Natural killer cell treated with Interleukin-12 subunit alpha and Interleukin-12 subunit beta and Interleukin-15 and Interleukin-18, amount 100 ng/mL, for 72 hours (primary cell): ENCODE data around the gene WSB1. TPM values are rescaled to one million over a fixed set of nuclear protein-coding genes. Genes with fewer than 3 reads are reported as not detected.
"Not testable (repeated sequence)": the region's sequence is repeated elsewhere in the genome, so short reads cannot be mapped to it uniquely, and the experiment has no call there.

Experiments
- ATAC-seq, 2 donors: fragments of 150-1000 bp; cut with Tn5 transposase in 1 of 2; sonication (Bioruptor Pico), chemical (Tn5 transposase) in 1 of 2; 2 replicates each; pipeline ENCODE4 v1.10.0; 2021
- DNase-seq: peaks from one replicate; pipeline ENCODE4 v3.0.0; 2022; ENCODE audit warnings: low spot score
- H3K27ac Mint-ChIP-seq, 2 donors: 1 replicate in 1 of 2; 2 replicates in 1 of 2; pipeline ENCODE4 v1.8.0; 2022; ENCODE audit warnings: mixed read lengths in 2 of 2, mild to moderate bottlenecking in 1 of 2, moderate library complexity in 1 of 2
- H3K27me3 Mint-ChIP-seq, 2 donors: 1 replicate in 1 of 2; 2 replicates in 1 of 2; pipeline ENCODE4 v1.8.0; 2022; ENCODE audit warnings: mixed read lengths in 2 of 2
- H3K36me3 Mint-ChIP-seq: one replicate; pipeline ENCODE4 v1.8.0; 2022; ENCODE audit warnings: mixed read lengths
- H3K4me1 Mint-ChIP-seq, 2 donors: 1 replicate in 1 of 2; 2 replicates in 1 of 2; pipeline ENCODE4 v1.8.0; 2022; ENCODE audit warnings: low read depth in 2 of 2, mixed read lengths in 2 of 2, mild to moderate bottlenecking in 1 of 2
- H3K4me3 Mint-ChIP-seq: one replicate; pipeline ENCODE4 v1.8.0; 2022; ENCODE audit warnings: mixed read lengths
- H3K9me3 Mint-ChIP-seq: 2 replicates; pipeline ENCODE4 v1.8.0; 2022; ENCODE audit warnings: mixed read lengths
- total RNA-seq, 2 donors: library from RNA; stranded (reverse); gene quantifications; one replicate each; pipeline ENCODE4 v1.2.3, GENCODE V29; 2022

Gene WSB1
- total RNA-seq, 2 donors from 2014 or later = 129 to 174 TPM

GRCh38 chr17:27264068-27264812 lies 29.7 kb upstream of the WSB1 start:
- Mint-ChIP-seq H3K36me3 (no peaks in the 10 kb centered on the region), H3K27ac (no peak overlapping the region), H3K9me3 (no peaks in the 10 kb centered on the region), H3K27me3 (peaks cover 8 to 26% of the 10 kb centered on the region in 2 donors), H3K4me1 (no peaks in the 10 kb centered on the region), H3K4me3 (no peak overlapping the region)
- no peak for DNase-seq
- ATAC-seq = no peak

DNA sequence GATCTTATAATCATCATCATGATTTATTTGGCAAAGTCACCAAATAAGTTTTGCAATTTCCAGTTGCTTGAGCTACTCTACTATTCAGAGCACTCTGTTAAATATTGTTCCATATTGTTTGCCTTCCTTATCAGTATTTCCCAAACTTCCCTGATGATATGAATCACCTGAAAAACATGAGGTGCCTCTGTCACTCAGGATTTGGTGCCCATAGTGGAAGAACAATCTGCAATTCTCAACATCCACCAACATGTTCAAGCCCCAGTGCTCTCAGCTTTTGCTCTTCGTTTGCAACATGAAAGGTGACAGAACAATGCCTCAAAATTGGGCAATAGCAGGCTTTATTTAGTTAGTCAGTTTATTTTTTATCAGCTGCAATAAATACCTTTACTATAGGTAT lies 28.6 kb upstream of the WSB1 start:
- ATAC-seq = no peak
- H3K4me3 Mint-ChIP-seq = no peak overlapping the region
- H3K27ac Mint-ChIP-seq = no peak overlapping the region
- H3K36me3 Mint-ChIP-seq = no peaks in the 10 kb centered on the region
- no peak for DNase-seq
- no peaks in the 10 kb centered on the region for H3K4me1 Mint-ChIP-seq
- no peaks in the 10 kb centered on the region for H3K9me3 Mint-ChIP-seq
- H3K27me3 Mint-ChIP-seq = peaks cover 8 to 33% of the 10 kb centered on the region in 2 donors

- H3K9me3 Mint-ChIP-seq = no peaks in the 10 kb centered on the region
- H3K4me1 Mint-ChIP-seq = no peaks in the 10 kb centered on the region
- no peaks in the 10 kb centered on the region for H3K36me3 Mint-ChIP-seq
- H3K4me3 Mint-ChIP-seq = no peak overlapping the region
- DNase-seq (no peak), ATAC-seq (no peak)
- H3K27me3 Mint-ChIP-seq = peaks cover 6 to 29% of the 10 kb centered on the region in 2 donors
- no peak overlapping the region for H3K27ac Mint-ChIP-seq
Observed at GRCh38 chr17:27266228-27266627, 27.7 kb upstream of the WSB1 start.

- H3K27me3 Mint-ChIP-seq = peaks cover 6 to 20% of the 10 kb centered on the region in 2 donors
- no peaks in the 10 kb centered on the region for H3K9me3 Mint-ChIP-seq
- ATAC-seq (no peak), DNase-seq (no peak)
- H3K27ac Mint-ChIP-seq = no peak overlapping the region
- H3K4me3 Mint-ChIP-seq = no peak overlapping the region
- no peaks in the 10 kb centered on the region for H3K36me3 Mint-ChIP-seq
- H3K4me1 Mint-ChIP-seq = no peaks in the 10 kb centered on the region
Observed at GRCh38 chr17:27268394-27269085, 25.4 kb upstream of the WSB1 start.

DNA sequence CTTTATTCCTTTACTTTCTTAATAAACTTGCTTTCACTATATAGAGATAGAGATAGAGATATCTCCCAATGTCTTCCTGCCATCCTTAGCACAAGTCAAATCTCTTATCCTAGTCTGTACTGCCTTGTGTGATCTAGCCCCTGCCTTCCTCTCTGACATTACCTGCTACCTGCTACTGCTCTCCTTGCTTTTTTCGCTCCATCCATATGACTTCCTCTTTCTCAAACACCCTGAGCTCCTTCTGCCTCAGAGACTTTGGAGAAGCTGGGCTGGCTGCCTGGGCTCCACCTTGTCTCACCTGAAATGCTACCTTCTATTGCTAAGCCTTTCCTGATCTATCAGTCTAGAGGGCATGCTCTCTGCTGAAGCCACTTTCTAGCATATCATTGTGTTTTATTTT lies 24.7 kb upstream of the WSB1 start:
- no peak overlapping the region for H3K4me3 Mint-ChIP-seq
- H3K27ac Mint-ChIP-seq = no peak overlapping the region
- no peaks in the 10 kb centered on the region for H3K9me3 Mint-ChIP-seq
- no peaks in the 10 kb centered on the region for H3K36me3 Mint-ChIP-seq
- DNase-seq (no peak), ATAC-seq (no peak)
- peaks cover 6 to 20% of the 10 kb centered on the region in 2 donors for H3K27me3 Mint-ChIP-seq
- H3K4me1 Mint-ChIP-seq = no peaks in the 10 kb centered on the region

- H3K27me3 Mint-ChIP-seq = peaks cover 6 to 20% of the 10 kb centered on the region in 2 donors
- H3K36me3 Mint-ChIP-seq = no peaks in the 10 kb centered on the region
- H3K4me3 Mint-ChIP-seq = no peak overlapping the region
- ATAC-seq = no peak
- H3K4me1 Mint-ChIP-seq = peaks cover 0 to 2% of the 10 kb centered on the region in 2 donors
- DNase-seq = no peak
- H3K27ac Mint-ChIP-seq = no peak overlapping the region
- H3K9me3 Mint-ChIP-seq = no peaks in the 10 kb centered on the region
Observed at GRCh38 chr17:27269974-27270373, 23.9 kb upstream of the WSB1 start.

GRCh38 chr17:27276653-27277156 lies 17.2 kb upstream of the WSB1 start:
- Mint-ChIP-seq H3K27ac (no peak overlapping the region), H3K9me3 (no peaks in the 10 kb centered on the region), H3K36me3 (no peaks in the 10 kb centered on the region), H3K4me1 (peaks cover 0 to 6% of the 10 kb centered on the region in 2 donors), H3K4me3 (no peak overlapping the region), H3K27me3 (no peaks in the 10 kb centered on the region)
- ATAC-seq = no peak
- DNase-seq = no peak

DNA sequence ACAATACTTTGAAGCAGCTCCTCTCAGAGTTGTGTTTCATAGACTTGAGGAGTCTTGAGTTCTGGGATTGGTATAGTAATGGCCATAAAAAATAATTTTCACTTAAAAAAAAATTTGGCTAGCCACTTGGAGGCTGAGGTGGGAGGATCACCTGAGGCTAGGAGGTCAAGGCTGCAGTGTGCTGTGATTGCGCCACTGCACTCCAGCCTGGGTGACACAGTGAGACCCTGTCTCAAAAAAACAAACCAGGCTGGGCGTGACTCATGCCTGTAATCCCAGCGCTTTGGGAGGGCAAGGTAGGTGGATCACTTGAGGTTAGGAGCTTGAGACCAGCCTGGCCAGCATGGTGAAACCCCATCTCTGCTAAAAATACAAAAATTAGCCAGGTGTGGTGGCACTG lies 14.8 kb upstream of the WSB1 start:
- H3K27ac Mint-ChIP-seq, DNase-seq, ATAC-seq, H3K36me3 Mint-ChIP-seq, H3K4me3 Mint-ChIP-seq, H3K4me1 Mint-ChIP-seq, H3K9me3 Mint-ChIP-seq, H3K27me3 Mint-ChIP-seq: not testable (repeated sequence)

DNA sequence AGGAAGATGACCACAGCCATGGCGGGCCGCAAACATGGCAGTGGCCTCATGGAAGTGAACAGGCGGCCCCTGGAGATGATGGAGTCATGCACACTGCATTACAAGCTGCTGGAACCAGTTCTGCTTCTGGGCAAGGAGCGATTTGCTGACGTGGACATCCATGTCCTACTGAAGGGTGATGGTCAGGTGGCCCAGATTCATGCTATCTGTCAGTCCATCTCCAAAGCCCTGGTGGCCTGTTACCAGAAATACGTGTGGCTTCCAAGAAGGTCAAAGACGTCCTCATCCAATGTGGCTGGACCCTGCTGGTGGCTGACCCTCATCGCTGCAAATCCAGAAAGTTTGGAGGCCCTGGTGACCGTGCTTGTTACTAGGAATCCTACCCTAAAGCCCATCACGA lies 13.4 kb upstream of the WSB1 start:
- no peak for ATAC-seq
- Mint-ChIP-seq H3K4me1 (peaks cover 0 to 11% of the 10 kb centered on the region in 2 donors), H3K27ac (no peak overlapping the region), H3K27me3 (no peaks in the 10 kb centered on the region), H3K4me3 (no peak overlapping the region), H3K9me3 (no peaks in the 10 kb centered on the region), H3K36me3 (no peaks in the 10 kb centered on the region)
- no peak for DNase-seq

- no peak overlapping the region for H3K4me3 Mint-ChIP-seq
- no peaks in the 10 kb centered on the region for H3K27me3 Mint-ChIP-seq
- no peak for ATAC-seq
- peak overlapping the region in 1 of 2 donors; percentile 17 for H3K27ac Mint-ChIP-seq
- no peaks in the 10 kb centered on the region for H3K9me3 Mint-ChIP-seq
- H3K36me3 Mint-ChIP-seq = no peaks in the 10 kb centered on the region
- DNase-seq = no peak
- peaks cover 0 to 11% of the 10 kb centered on the region in 2 donors for H3K4me1 Mint-ChIP-seq
Observed at GRCh38 chr17:27281438-27281837, 12.5 kb upstream of the WSB1 start.

DNA sequence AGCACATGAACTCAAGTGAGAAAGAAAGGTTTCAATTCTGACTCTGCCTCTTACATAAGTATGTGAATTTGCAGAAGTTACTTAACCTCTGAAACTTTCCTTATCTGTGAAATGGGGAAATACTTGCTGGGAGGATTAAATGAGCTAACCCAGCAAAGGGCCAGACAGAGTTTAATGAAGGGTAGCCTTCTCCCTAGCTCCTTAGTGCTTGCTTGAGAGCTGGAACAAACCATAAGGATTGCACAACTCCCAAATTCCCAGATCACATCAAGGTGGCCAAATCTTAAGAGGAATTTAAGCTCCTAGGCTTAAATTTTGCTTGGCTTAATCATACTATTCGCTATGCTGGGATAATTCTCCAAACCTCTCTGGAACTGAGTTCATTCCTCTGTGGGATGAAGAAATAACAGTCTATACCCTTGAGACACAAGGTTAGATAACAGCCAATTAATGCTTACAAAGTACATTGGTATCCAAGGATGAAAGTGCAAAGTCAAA lies 11.8 kb upstream of the WSB1 start:
- Mint-ChIP-seq H3K4me3 (no peak overlapping the region), H3K27me3 (no peaks in the 10 kb centered on the region), H3K4me1 (peaks cover 0 to 11% of the 10 kb centered on the region in 2 donors), H3K36me3 (no peaks in the 10 kb centered on the region), H3K9me3 (no peaks in the 10 kb centered on the region), H3K27ac (peak overlapping the region in 1 of 2 donors; percentile 17)
- peak; percentile 24 to 59 for ATAC-seq
- DNase-seq = no peak

DNA sequence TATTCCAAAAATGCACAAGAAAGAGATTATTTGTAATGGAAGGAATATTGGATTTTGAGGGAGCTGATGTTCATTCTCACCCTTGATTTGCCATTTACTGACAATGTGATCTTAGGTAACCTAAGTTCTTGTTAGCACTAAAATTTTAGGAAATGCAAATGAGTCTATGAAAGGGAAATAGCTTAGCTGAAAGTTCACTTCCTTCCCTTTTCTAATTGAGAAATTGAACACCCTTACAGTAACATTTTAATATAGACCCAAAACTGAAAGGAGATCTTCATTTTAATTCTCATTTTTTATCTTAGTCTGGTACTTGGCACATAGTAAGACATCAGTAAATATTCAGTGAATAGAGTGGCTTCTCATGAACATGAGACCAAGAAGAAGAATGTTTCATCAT lies 10.9 kb upstream of the WSB1 start:
- peaks cover 0 to 11% of the 10 kb centered on the region in 2 donors for H3K4me1 Mint-ChIP-seq
- no peak for ATAC-seq
- no peaks in the 10 kb centered on the region for H3K9me3 Mint-ChIP-seq
- H3K27me3 Mint-ChIP-seq = no peaks in the 10 kb centered on the region
- no peak overlapping the region for H3K4me3 Mint-ChIP-seq
- no peak for DNase-seq
- H3K36me3 Mint-ChIP-seq = no peaks in the 10 kb centered on the region
- H3K27ac Mint-ChIP-seq = no peak overlapping the region

DNA sequence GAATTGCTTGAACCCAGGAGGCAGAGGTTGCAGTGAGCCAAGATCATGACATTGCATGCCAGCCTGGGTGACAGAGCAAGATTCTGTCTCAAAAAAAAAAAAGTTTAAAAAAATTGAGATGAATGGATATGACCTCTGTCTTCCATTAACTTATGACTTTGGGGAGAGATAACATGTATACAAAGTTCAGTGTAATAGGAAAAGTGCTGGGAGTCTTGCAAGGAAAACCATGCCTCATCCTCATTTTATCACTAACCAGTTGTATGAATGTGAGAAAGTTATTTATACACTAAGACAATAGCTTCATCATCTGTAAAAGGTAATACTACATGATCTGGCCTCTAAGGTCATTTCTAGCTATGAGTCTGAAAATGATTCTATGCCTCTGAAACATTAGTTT lies 10.2 kb upstream of the WSB1 start:
- no peaks in the 10 kb centered on the region for H3K36me3 Mint-ChIP-seq
- H3K9me3 Mint-ChIP-seq = no peaks in the 10 kb centered on the region
- DNase-seq (no peak), ATAC-seq (no peak)
- H3K27ac Mint-ChIP-seq = no peak overlapping the region
- H3K4me3 Mint-ChIP-seq = no peak overlapping the region
- no peaks in the 10 kb centered on the region for H3K27me3 Mint-ChIP-seq
- peaks cover 0 to 11% of the 10 kb centered on the region in 2 donors for H3K4me1 Mint-ChIP-seq

DNA sequence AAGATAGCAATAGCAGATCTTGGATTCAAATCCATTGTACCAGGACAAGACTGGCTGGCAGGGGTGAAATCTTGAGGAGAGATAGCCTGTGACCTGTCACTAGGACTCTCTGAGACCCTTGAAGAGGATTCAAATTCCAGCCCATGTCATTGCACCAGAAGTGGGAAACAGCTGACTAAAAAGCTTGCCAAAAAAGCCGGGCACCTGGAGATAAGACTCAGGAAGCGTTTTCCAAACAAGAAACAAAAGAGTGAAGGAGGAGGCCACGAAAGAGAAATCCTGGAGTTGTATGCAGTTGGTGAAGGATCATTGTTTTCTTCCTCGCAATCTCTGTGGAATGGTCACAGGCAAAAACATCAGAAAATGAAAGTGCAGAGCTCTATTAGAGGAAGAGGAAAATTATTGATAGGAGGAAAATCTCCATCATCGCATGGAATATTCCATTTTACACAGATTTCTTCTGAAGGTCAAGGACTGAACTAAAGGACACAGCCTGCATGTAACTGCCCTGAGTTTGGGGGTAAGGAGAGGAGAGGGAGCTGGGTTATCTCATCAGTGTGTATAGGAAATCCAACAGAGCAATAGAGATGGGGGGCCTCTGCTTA lies 9.0 kb upstream of the WSB1 start:
- Mint-ChIP-seq H3K36me3 (no peaks in the 10 kb centered on the region), H3K9me3 (no peaks in the 10 kb centered on the region), H3K27ac (no peak overlapping the region), H3K27me3 (no peaks in the 10 kb centered on the region), H3K4me3 (no peak overlapping the region), H3K4me1 (peaks cover 2 to 13% of the 10 kb centered on the region in 2 donors)
- ATAC-seq = no peak
- no peak for DNase-seq
